ENCODE data around the gene CAMSAP1. TPM values are rescaled to one million over a fixed set of nuclear protein-coding genes. Genes with fewer than 3 reads are reported as not detected.
"Not testable (repeated sequence)": the region's sequence is repeated elsewhere in the genome, so short reads cannot be mapped to it uniquely, and the experiment has no call there.

CAMSAP1 gene
- total and polyA plus RNA-seq, 11 donors, result 10.9 to 38.3 (median 19.9) TPM

DNA sequence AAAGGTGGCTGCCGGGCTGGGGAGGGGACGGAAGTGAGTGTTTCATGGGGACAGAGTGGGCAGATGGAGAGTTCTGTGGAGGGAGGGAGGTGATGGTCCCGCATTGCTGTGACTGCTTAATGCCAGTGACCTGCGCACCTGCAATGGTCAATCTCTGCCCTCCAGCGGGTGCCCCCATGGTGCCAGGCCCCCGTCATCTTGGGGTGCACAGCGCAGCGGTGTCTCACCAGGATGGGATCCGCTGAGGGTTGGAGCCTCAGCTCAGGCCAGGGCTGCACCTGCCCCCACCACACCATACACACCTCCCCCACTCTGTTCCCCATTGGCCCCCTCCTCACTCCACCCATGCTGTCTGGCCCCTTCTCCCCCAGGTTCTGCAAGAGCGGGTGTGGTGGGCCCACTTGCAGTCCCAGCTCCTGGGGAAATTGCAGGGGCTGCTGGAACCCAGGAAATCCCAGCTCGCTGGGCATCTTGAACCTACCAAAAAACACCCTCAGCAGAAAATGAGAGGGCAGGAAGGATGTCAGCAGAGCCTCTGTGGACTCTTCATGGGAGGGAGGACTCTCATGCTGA, 12.1 kb upstream of the CAMSAP1 start:
- Histone ChIP-seq H3K9me3 (peaks cover 0 to 52% (median 27%) of the 10 kb centered on the region in 12 donors), H3K27ac (no peak overlapping the region), H3K4me3 (no peak overlapping the region), H3K27me3 (no peaks in the 10 kb centered on the region), H3K36me3 (peaks cover 0 to 39% (median 12%) of the 10 kb centered on the region in 9 donors), H3K4me1 (no peaks in the 10 kb centered on the region)
- DNase-seq, result no peak
- intact Hi-C loops (cut with DNase I), result no loop called here
- TF ChIP-seq POLR2A (IDR thresholded peaks at IDR 0.05), result no peak
- TF ChIP-seq, protein P1, sequence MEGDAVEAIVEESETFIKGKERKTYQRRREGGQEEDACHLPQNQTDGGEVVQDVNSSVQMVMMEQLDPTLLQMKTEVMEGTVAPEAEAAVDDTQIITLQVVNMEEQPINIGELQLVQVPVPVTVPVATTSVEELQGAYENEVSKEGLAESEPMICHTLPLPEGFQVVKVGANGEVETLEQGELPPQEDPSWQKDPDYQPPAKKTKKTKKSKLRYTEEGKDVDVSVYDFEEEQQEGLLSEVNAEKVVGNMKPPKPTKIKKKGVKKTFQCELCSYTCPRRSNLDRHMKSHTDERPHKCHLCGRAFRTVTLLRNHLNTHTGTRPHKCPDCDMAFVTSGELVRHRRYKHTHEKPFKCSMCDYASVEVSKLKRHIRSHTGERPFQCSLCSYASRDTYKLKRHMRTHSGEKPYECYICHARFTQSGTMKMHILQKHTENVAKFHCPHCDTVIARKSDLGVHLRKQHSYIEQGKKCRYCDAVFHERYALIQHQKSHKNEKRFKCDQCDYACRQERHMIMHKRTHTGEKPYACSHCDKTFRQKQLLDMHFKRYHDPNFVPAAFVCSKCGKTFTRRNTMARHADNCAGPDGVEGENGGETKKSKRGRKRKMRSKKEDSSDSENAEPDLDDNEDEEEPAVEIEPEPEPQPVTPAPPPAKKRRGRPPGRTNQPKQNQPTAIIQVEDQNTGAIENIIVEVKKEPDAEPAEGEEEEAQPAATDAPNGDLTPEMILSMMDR (IDR thresholded peaks at IDR 0.05), result no peak
- ATAC-seq, result no peak
- WGBS, 4 donors, result 96 to 98% (median 97%) methylated on average over 11 of the region's 11 CpGs

DNA sequence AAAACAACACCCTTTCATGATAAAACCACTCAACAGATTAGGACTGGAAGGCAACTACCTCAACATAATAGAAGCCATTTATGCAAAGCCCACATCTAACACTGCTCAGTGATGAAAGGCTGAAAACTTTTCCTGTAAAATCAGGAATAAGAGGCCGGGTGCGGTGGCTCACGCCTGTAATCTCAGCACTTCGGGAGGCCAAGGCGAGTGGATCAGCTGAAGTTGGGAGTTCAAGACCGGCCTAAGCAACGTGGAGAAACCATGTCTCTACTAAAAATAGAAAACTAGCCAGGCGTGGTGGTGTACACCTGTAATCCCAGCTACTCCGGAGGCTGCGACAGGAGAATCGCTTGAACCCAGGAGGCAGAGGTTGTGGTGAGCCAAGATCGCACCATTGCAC, 8.9 kb upstream of the CAMSAP1 start:
- Histone ChIP-seq H3K36me3 (peaks cover 0 to 52% (median 24%) of the 10 kb centered on the region in 9 donors), H3K9me3 (peaks cover 0 to 75% (median 33%) of the 10 kb centered on the region in 12 donors)
- 94 to 98% (median 97%) methylated on average over 12 of the region's 12 CpGs for WGBS, 4 donors
- H3K27me3 ChIP-seq; DNase-seq; H3K4me3 ChIP-seq; intact Hi-C loops (cut with DNase I); ATAC-seq; H3K27ac ChIP-seq; H3K4me1 ChIP-seq: not testable (repeated sequence)

DNA sequence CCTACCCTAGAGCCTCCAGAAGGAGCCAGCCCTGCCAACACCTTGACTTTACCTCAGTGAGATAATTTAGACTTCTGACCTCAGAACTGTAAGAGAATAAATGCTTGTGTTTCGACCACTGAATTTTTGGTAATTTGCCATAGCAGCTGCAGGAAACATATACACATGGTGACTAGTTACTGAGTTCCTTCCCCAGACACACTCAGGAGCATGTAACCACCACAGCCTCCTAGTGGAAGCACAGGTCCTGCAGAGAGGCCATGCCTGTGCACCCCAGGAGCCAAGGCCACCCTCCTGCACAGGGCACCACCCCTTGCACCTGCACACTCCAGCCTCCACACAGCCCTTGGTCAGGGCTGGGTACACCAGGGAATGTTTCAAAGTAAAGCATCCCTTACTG, 7.6 kb upstream of the CAMSAP1 start:
- Histone ChIP-seq H3K27ac (no peak overlapping the region), H3K4me1 (peaks cover 0 to under 1% (median 0%) of the 10 kb centered on the region in 12 donors), H3K4me3 (no peak overlapping the region), H3K9me3 (peaks cover 0 to 75% (median 33%) of the 10 kb centered on the region in 12 donors), H3K27me3 (no peaks in the 10 kb centered on the region), H3K36me3 (peaks cover 0 to 61% (median 25%) of the 10 kb centered on the region in 9 donors)
- 92 to 98% (median 94%) methylated on average over 1 of the region's 1 CpG for WGBS, 4 donors
- TF ChIP-seq, protein P1 (IDR thresholded peaks at IDR 0.05), result no peak
- no peak for TF ChIP-seq POLR2A (IDR thresholded peaks at IDR 0.05)
- ATAC-seq (peak in 1 of 4 donors; percentile 34), DNase-seq (no peak)
- intact Hi-C loops (cut with DNase I), result loop anchor here in 1 of 10 donors (5.0 kb wide), 1 partner anchor 32 kb away; no protein-coding TSS in a partner anchor

- Histone ChIP-seq H3K36me3 (peaks cover 0 to 59% (median 22%) of the 10 kb centered on the region in 9 donors), H3K9me3 (peaks cover 0 to 41% (median 14%) of the 10 kb centered on the region in 12 donors), H3K4me1 (peaks cover 0 to 22% (median 15%) of the 10 kb centered on the region in 12 donors)
- ATAC-seq, H3K4me3 ChIP-seq, DNase-seq, H3K27ac ChIP-seq, H3K27me3 ChIP-seq: not testable (repeated sequence)
- intact Hi-C loops (cut with DNase I), result loop anchor here in 1 of 10 donors (5.0 kb wide), 1 partner anchor 36 kb away; no protein-coding TSS in a partner anchor
- 86 to 96% (median 88%) methylated on average over 9 of the region's 9 CpGs for WGBS, 4 donors
Measured at GRCh38 chr9:135911233-135911632, 3.9 kb upstream of the CAMSAP1 start.

GRCh38 chr9:135910757-135911156, 3.4 kb upstream of the CAMSAP1 start:
- TF ChIP-seq POLR2A (IDR thresholded peaks at IDR 0.05), result no peak
- TF ChIP-seq, protein P1 (IDR thresholded peaks at IDR 0.05), result no peak
- Histone ChIP-seq H3K36me3 (peaks cover 0 to 55% (median 18%) of the 10 kb centered on the region in 9 donors), H3K4me1 (peaks cover 0 to 27% (median 20%) of the 10 kb centered on the region in 12 donors), H3K4me3 (no peak overlapping the region), H3K27ac (no peak overlapping the region), H3K9me3 (peaks cover 0 to 36% (median 10%) of the 10 kb centered on the region in 12 donors), H3K27me3 (no peaks in the 10 kb centered on the region)
- ATAC-seq, result no peak
- WGBS, 4 donors, result 91 to 99% (median 98%) methylated on average over 9 of the region's 9 CpGs
- intact Hi-C loops (cut with DNase I), result loop anchor here in 1 of 10 donors (5.0 kb wide), 1 partner anchor 37 kb away; no protein-coding TSS in a partner anchor
- DNase-seq, result no peak
